Measurements from ENCODE around the gene NEK2. TPM values are rescaled to one million over a fixed set of nuclear protein-coding genes. Genes with fewer than 3 reads are reported as not detected.

Gene NEK2
- total RNA-seq, 2 experiments from 2014 or later = 42.5 to 48.4 TPM

- Mint-ChIP-seq H3K27me3 (no peaks in the 10 kb centered on the region), H3K4me3 (no peak overlapping the region), H3K4me1 (peaks cover 15% of the 10 kb centered on the region), H3K9me3 (ENCODE audit: low read depth) (no peaks in the 10 kb centered on the region), H3K27ac (no peak overlapping the region), H3K36me3 (no peaks in the 10 kb centered on the region)
- ATAC-seq = no peak
- DNase-seq = no peak
- CTCF ChIA-PET = interaction anchor here (1.1 to 2.4 kb wide), 3 partner anchors 14 to 39 kb away, joined by 3 to 7 read pairs (median 5); no protein-coding TSS in a partner anchor
Measured at GRCh38 chr1:211616231-211616964, 59.0 kb downstream of the NEK2 start.

- H3K4me3 Mint-ChIP-seq = no peak overlapping the region
Measured at GRCh38 chr1:211614615-211615014, 60.8 kb downstream of the NEK2 start.

DNA sequence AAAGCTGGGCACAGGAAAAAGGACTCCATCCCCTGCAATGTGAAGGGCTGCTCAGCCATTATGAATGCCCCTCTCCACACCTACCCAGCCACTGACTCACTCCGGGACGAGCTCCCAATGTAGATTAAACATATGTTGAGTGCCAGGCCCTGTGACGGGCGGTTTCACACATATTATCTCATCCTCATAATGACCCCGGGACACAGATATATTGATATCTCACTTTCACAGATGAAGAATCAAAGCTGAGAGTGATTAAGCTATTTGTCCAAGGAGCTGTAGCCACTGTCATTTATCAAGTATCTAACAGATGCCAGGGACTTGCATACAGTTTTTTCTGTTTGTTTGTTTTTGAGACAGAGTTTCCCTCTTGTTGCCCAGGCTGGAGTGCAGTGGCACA, 61.5 kb downstream of the NEK2 start:
- no peaks in the 10 kb centered on the region for H3K9me3 Mint-ChIP-seq (ENCODE audit: low read depth)
- peaks cover 15% of the 10 kb centered on the region for H3K4me1 Mint-ChIP-seq
- CTCF ChIA-PET = interaction anchor here (1.5 kb wide), 1 partner anchor 11 kb away, joined by 5 read pairs; no protein-coding TSS in a partner anchor
- H3K27ac Mint-ChIP-seq = no peak overlapping the region
- DNase-seq = no peak
- no peaks in the 10 kb centered on the region for H3K27me3 Mint-ChIP-seq
- no peaks in the 10 kb centered on the region for H3K36me3 Mint-ChIP-seq
- ATAC-seq = no peak
- H3K4me3 Mint-ChIP-seq = no peak overlapping the region

More at GRCh38 chr1:211614615-211615014, 60.8 kb downstream of the NEK2 start:
- Mint-ChIP-seq H3K9me3 (ENCODE audit: low read depth) (no peaks in the 10 kb centered on the region), H3K27ac (no peak overlapping the region), H3K27me3 (no peaks in the 10 kb centered on the region), H3K36me3 (no peaks in the 10 kb centered on the region), H3K4me1 (peaks cover 15% of the 10 kb centered on the region)
- no peak for ATAC-seq
- DNase-seq = no peak
- CTCF ChIA-PET = interaction anchor here (2.4 kb wide), 1 partner anchor 12 kb away, joined by 5 read pairs; no protein-coding TSS in a partner anchor

DNA sequence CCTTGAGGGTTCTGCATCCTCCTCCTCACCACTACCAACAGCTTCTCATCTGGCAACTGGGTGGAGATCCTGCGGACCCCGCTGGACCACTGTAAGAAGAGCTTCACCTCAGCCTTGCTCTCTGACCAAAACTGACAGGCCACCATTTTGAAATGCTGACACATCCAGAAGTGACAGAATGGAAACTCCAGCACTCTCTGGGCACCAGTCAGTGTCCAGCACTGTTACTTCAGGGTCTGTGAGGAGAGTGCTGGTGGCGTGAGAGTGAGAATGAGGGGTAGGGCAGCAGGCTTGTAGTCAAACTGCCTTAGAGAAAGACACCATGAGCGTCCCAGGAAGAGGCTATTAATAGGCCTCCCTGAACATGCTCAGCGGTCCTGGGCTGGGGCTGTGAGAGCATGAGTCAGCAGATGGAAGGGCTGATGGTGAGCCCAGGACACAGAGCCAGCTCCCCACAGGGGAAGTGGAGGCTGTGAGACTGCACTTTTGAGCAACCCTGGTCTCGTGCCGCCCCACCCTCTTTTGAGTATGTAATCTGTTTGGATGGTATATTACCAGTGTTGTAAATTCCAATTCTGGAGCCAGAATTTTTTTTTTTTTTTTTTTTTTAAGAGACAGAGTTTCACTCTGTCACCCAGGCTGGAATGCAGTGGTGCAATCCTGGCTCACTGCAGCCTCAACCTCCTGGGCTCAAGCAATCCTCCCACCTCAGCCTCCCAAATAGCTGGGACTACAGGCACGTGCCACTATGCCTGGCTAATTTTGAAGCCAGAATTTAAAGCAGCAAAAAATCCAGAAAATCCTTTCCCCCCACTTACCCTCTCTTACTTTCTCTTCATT, 62.1 kb downstream of the NEK2 start:
- Mint-ChIP-seq H3K27ac (no peak overlapping the region), H3K9me3 (ENCODE audit: low read depth) (no peaks in the 10 kb centered on the region), H3K27me3 (no peaks in the 10 kb centered on the region), H3K4me3 (no peak overlapping the region), H3K4me1 (peaks cover 15% of the 10 kb centered on the region), H3K36me3 (no peaks in the 10 kb centered on the region)
- DNase-seq = no peak
- peak; percentile 53 for ATAC-seq
- CTCF ChIA-PET = interaction anchor here (0.6 to 1.5 kb wide), 2 partner anchors 12 to 878 kb away, joined by 4 to 5 read pairs; no protein-coding TSS in a partner anchor

- ATAC-seq (no peak), DNase-seq (no peak)
- CTCF ChIA-PET = interaction anchor here (0.6 to 1.5 kb wide), 2 partner anchors 12 to 879 kb away, joined by 4 to 5 read pairs; no protein-coding TSS in a partner anchor
- Mint-ChIP-seq H3K9me3 (ENCODE audit: low read depth) (no peaks in the 10 kb centered on the region), H3K4me3 (no peak overlapping the region), H3K27me3 (no peaks in the 10 kb centered on the region), H3K27ac (no peak overlapping the region), H3K36me3 (no peaks in the 10 kb centered on the region), H3K4me1 (peaks cover 18% of the 10 kb centered on the region)
Measured at GRCh38 chr1:211612786-211613107, 62.7 kb downstream of the NEK2 start.

Other genes starting within 250 kb of the NEK2 start
- not detected for gene RD3, start 183.5 kb downstream of the NEK2 start, total RNA-seq
- 1 to 10 TPM; 7.9 to 9.3 TPM for gene SLC30A1, start 96.5 kb downstream of the NEK2 start, total RNA-seq
- gene LPGAT1, start 155.1 kb upstream of the NEK2 start, total RNA-seq = 10 to 100 TPM; 23.8 to 42.7 TPM